CD4-positive, alpha-beta T cell treated with Interleukin-12 subunit alpha and Interleukin-12 subunit beta, for 1 hour (primary cell): Measurements from ENCODE around the gene CYP39A1.

Experiments
- DNase-seq: peaks from one replicate; pipeline ENCODE4 v3.0.0-alpha.2; 2020

The CYP39A1 gene

DNA sequence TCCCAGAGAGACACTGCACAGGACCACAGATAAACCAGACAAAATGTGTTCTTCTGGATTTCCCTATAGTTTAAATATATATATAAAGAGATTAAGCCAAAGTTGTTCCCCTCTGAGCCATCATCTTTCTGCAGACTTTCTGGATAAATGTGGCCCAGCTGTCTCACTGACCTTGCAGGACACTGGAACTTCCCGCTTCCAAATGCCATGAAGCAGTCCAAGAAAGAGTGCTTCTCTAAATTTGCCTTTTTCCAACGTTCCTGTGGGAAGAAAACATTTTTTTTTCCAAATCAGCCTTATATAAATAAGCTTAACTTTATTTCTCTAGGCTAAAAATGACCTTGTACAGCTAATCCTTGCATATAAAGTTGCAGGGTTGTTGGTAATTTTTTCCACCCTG lies 65.7 kb downstream of the CYP39A1 start:
- DNase-seq = no peak

DNA sequence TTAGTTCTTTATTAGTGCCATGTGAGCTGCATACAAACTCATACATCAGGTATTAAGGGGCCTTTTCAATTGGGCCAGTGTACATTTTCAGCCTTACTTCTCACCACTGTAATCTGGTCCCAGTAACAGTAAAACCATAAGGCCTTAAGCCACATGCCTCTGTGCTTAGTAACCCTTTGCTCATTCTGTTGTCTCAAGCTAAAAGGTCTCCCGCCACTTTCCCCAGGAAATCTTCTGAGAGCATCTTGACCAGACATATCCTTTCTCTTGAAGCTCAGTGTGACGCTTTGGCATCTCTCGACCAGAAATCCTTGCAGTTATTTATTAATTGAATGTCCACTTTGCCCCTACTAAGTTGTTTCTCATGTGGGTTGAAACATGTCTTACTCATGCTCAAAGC lies 68.0 kb downstream of the CYP39A1 start:
- DNase-seq = no peak

- DNase-seq = no peak
These were observed 68.9 kb downstream of the CYP39A1 start for GRCh38 chr6:46583721-46584120.

DNA sequence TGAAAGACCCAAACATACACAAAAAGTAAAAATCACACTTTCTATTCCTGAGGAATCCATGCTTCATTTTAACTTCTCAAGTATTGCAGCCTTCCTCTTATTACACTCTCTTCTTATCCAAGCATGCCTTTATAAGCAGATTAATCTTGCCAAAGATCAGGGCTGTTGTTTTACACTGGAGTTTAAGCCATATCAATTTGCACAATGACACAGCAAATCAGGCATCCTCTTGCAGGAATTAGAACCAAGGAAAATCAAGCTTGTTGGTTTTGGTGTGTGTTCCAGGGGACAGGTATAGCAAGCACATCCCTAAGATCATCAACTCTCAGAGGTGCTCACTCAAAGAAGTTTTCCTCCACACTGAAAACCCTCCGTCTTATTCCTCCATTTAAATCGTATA lies 69.5 kb downstream of the CYP39A1 start:
- no peak for DNase-seq

DNA sequence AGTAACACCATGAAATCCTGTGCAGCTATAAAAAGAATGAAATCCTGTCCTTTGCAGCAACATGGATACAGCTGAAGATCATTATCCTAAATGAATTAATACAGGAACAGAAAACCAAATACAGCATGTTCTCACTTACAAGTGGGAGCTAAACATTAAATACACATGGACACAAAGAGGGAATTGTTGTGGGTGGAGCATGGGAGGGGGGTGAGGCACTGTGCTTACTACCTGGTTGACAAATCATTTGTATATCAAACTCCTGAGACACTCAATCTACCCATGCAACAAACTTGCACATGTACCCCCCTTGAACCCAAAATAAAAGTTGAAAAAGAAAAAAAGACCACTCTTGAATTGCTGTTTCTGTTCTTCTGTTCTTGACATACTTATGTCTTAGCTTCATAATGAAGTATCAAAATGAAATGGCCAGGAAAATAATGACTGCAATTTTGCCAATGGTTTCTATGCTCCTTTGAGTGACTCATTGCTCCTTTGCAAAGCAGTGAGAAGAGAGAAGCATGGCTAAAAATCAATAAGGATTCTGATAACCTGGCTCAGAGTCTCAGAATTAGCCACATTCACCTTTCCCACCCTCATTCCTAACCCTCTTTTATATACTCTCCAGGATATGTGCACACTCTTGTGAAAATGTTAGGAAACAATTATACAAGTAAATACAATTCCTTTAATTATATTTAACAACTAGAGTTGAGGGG lies 71.0 kb downstream of the CYP39A1 start:
- no peak for DNase-seq

GRCh38 chr6:46575530-46575929 lies 77.1 kb downstream of the CYP39A1 start:
- DNase-seq = no peak

GRCh38 chr6:46573140-46573539 lies 79.5 kb downstream of the CYP39A1 start:
- no peak for DNase-seq

DNA sequence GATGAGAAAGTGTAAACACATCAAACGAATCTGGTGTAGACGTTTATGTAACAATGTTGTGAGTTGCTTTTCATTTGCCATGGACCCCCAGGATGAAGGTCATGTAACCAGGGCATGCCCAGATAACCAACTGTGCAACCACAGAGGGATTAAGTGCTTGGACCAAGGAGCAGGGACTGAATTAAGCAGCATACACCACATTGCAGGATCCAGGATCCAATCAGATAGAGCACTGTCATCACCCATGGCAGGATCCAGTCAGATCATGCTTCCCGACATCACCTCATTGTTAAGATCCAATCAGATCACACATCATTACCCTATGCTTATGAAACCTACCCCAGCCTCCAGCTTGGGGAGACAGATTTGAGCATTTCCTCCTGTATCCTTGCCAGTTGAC lies 87.1 kb downstream of the CYP39A1 start:
- no peak for DNase-seq

DNA sequence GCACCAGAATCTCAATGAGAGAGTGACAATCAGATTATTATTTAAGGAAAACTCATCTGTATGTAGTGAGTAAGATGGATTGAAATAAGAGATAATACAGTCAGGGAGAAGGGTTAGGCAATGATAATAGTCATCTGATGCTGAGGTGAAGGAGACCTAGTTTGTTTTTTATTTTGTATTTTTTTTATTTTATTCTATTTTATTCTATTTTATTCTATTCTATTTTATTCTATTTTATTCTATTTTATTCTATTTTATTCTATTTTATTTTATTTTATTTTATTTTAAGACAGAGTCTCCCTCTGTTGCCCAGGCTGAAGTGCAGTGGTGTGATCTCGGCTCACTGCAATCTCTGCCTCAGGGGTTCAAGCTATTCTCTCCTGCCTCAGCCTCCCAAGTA lies 88.7 kb downstream of the CYP39A1 start:
- no peak for DNase-seq

DNA sequence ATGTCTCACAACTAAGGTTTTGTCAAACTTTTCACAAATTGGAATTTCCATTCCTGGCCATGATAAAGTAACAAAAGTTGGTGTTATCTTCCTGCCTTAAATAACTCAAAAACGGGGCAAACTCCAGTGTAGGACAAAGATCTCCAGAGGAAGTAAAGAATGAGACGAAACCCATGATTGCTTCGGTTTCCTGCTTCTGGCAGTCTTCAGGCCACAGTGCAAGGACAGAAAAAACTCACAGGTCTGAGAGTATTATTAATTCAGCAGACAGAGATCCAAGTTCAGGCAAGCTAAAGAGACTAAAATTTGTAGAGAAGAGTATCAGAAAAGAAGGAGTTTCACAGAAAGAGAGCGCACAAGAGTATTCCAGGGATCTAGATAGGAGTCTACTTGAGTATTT lies 96.6 kb downstream of the CYP39A1 start:
- no peak for DNase-seq

GRCh38 chr6:46555129-46555528 lies 97.5 kb downstream of the CYP39A1 start:
- no peak for DNase-seq

- DNase-seq = no peak
These were observed 103.5 kb downstream of the CYP39A1 start for GRCh38 chr6:46549155-46549554.

DNA sequence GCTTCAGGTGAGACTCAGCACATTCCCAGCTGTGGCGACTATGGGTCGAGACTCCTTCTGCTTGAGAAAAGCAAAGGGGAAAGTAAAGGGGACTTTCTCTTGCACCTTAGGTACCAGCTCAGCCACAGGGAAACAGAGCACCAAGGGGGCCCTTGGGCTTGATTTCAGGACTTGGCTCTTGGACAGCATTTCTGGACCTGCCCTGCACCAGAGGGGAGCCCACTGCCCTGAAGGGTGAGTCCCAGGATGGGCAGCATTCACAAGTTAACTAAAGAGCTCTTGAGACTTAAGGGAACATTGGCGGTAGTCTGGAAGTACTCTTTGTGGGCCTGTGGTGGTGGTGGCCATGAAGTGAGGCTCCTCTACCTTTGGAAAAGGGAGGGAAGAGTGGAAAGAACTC lies 111.1 kb downstream of the CYP39A1 start:
- no peak for DNase-seq

DNA sequence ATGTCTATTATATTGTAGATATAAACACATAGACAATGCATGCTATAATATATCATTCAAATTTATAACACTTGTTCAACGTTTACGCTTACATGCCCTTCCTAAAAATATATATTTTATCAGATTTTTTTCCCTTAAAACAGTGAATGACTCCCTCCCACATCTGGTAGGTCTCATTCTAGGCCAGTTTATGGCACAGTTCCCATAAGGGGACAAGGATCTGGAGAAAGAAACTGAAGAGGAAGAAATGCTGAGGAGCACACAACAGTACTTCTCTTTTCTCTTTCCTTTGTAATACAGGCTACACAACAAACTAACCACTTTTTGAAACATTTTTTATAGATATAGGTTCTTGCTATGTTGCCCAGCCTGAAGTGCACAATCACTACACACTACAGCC lies 112.8 kb downstream of the CYP39A1 start:
- DNase-seq = no peak

GRCh38 chr6:46538800-46539480 lies 113.7 kb downstream of the CYP39A1 start:
- no peak for DNase-seq

DNA sequence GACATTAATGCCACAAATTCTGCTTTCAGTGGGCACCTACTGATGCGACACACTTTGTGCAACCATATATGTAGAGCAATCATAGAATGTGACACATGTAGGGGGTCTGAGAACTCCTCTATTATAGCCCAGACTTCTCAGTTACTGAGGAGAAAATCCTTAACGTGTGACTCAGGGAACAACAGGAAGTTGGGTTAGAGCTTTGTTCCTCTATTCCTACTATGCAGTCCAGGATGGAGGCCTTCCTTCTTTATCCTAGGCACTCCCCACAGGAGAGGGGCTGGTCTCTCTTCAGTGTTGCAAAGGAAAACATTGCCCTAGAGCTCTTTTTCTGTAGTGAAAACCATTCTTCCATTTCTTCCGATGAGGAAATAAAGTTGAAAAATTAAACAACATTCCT lies 121.7 kb downstream of the CYP39A1 start:
- no peak for DNase-seq

DNA sequence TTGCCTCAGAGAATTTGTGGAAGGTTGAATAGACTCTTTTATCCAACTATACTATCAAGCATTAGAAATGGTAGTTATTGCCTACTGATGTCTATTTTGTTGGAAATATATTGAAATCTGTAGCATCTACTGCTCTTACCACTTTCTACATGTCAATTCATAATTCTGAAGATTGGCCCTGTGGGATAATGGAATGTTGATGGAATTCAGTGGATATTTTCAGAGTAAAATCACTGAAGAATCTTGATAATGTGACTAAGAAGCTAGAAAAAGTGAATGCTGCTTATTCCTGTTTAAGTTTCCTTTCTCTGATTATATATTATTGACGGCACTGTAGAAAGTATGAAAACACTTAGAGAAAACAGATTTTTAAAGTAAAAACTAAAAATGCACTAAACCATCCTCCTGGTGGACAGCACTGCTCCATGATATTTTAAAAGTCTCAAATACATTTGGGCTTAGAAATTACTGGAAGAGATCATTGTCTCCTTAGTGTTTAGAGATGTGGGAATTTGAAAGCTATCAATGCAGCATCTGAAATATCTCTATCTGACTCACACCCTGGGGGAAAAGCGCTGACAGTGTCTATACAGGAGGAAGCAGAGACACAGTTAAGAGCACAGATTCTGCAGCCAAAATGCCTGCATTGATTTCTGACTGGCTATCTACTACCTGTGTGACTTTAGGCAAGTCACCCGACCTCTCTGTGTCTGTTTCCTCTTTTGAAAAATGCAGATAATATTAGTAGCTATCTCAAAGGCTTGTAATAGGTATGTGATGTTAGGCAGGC lies 123.5 kb downstream of the CYP39A1 start:
- DNase-seq = no peak

- DNase-seq = no peak
These were observed 126.0 kb downstream of the CYP39A1 start for GRCh38 chr6:46526607-46527006.

GRCh38 chr6:46525583-46525982 lies 127.0 kb downstream of the CYP39A1 start:
- no peak for DNase-seq

DNA sequence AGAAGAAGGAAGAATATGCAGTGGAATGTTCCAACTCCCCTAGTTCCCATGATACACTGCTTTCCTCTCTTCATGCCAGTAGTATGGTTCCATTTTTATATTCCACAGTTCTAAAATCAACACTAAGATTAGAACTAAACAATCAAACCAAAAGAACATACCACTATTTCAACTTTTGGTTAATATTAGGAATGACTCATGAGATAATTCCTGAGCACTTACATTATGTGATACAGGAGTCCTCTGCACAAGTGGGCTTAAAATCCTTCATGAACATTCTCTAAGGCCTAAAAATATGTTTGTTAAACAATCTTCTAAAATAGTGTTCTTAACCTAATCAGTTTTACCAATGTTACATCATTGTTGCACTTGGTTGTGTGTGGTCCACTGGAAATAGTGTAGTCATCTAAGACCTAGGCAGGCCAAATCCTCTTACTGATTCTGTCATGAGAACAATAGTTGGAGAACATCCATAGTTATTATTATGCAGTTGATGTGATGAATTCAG lies 131.1 kb downstream of the CYP39A1 start:
- no peak for DNase-seq

DNA sequence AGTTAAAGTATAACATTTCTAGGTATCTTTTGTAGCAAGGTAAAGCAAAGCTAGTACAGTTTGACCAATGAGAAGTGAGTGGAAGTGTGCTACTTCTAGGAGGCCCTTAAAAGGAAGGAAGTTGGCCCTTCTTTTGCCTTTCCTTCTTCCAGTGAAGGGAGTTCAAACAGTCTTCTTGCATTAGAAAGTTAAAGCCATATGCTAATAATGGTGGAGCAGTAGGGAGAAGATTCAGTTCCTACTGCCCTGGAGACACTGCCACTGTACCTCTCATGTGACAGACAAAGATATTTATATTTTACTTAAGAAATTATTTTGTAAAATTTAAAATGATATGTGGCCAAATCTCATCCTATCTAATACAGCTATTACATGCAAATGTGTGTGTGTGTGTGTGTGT lies 135.4 kb downstream of the CYP39A1 start:
- DNase-seq = no peak

- DNase-seq = no peak
These were observed 139.1 kb downstream of the CYP39A1 start for GRCh38 chr6:46513533-46513932.

DNA sequence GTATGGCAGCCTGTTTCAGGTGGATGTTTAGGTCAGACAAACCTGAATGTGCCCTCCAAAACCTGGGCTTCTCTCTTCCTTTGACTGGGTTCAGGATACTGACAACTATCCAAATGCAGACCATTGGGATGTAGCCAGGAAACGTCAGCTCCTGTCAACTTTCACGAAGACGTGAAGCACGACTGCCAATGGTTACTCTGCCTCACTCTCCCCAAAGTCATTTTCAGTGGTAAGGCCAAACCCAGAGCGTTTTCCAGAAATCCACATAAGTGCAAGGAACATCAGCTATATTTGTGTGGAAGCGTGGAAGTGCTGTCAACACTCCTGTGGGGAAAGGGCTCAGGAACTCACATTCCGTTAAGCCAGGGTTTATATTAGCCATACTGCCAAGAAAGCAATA lies 141.3 kb downstream of the CYP39A1 start:
- DNase-seq = no peak

DNA sequence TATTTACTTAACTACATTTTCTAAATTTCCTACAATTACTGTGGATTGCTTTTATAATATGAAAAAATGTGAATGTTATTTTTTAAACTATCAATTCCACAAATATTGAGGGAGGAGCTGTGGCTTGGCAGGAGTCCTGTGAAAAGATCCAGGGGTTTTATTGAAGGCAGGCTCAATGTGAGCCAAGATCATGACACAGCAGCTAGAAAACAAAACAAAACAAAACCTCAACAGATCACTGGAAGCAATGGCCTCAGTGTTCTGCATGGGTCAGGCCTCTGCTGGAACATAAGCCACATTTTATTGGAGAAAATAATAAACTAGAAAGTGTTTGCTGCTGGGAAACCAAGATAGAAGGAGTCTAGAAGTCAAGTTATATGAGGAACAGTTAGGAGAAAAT lies 142.0 kb downstream of the CYP39A1 start:
- no peak for DNase-seq
